Ovary (tissue), 3 donors: ENCODE results near the gene CRAMP1.

Experiments
- CTCF ChIP-seq, 3 donors: fragments of 450-650 bp in 2 of 3; fragments of 200-600 bp in 1 of 3; IDR thresholded peaks; one replicate each; pipeline versions ENCODE4 v1.5.1 to v1.8.0; 2016 to 2022; ENCODE audit warnings: antibody characterized with exemption in 3 of 3, mild to moderate bottlenecking in 1 of 3
- EP300 ChIP-seq: sonication (generic); formaldehyde crosslinking; IDR thresholded peaks from one replicate; pipeline ENCODE4 v1.6.1; 2017; ENCODE audit warnings: antibody characterized with exemption
- POLR2A ChIP-seq: fragments of 450-650 bp; IDR thresholded peaks from one replicate; pipeline ENCODE4 v1.6.1; 2017; ENCODE audit warnings: antibody characterized with exemption, mild to moderate bottlenecking, moderate library complexity
- donor health status: DM: no; HTN: no; CAD: no.

GRCh38 chr16:1619976-1620375 is 7.8 kb downstream of the CRAMP1 start:
- no peak for TF ChIP-seq CTCF (IDR thresholded peaks at IDR 0.05)
- no peak for TF ChIP-seq POLR2A
- no peak for TF ChIP-seq EP300
